Stimulated activated CD4-positive, alpha-beta T cell treated with anti-CD3 and anti-CD28 coated beads, TNF-alpha, amount 100 ng/mL, for 1 hour (primary cell): ENCODE measurements around the gene POGK.
"Not testable (repeated sequence)": the region's sequence is repeated elsewhere in the genome, so short reads cannot be mapped to it uniquely, and the experiment has no call there.

Source experiments
- DNase-seq, 3 donors: peaks; one replicate each; pipeline ENCODE4 v3.0.0-alpha.2; 2020; ENCODE audit warnings: low read depth in 3 of 3, low spot score in 1 of 3

POGK gene

GRCh38 chr1:166852918-166853317 lies 13.6 kb downstream of the POGK start:
- no peak for DNase-seq

DNA sequence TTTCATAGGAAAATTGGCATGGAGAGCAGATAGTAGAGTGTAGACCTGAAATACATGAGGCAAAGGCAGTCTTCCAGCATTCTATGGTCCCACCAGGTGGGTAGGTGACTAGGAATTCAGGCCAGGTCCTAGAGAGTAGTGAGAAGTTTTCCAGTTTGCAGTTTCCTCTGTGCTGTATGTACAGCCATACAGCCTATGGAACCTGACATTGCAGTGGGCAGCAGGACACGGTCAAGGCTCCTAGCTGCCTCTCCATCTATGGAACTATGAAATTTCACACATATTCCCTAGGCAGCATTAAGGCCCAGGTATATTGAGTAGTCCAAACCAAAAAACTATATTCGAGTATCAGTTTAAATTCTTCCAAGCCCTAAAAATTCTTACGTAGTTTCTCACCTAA lies 16.3 kb downstream of the POGK start:
- no peak for DNase-seq

DNA sequence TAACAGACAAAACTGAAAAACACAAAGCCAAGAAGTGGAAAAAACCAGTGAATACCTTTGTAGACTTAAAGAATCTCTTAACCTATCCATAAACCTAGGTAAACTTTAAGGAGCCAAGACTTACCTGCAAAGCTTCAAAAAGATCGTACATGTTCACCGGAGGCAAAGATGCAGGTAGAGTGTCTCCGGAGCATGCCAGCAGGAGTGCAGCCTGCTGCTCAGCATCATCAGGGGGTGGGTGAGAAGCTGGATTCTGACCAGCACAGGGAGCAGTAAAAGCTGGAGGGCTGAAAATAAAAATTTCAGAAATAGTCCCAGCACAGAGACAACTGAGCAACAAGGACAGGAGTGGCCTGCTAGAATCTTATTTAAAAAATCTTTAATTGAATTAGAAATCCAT lies 18.7 kb downstream of the POGK start:
- no peak for DNase-seq

GRCh38 chr1:166858726-166859419 lies 19.6 kb downstream of the POGK start:
- DNase-seq, result no peak

GRCh38 chr1:166859597-166859996 lies 20.3 kb downstream of the POGK start:
- DNase-seq, result no peak

GRCh38 chr1:166865926-166866325 lies 26.7 kb downstream of the POGK start:
- DNase-seq, result no peak

GRCh38 chr1:166868639-166869038 lies 29.4 kb downstream of the POGK start:
- DNase-seq, result no peak

- no peak for DNase-seq
These were observed 30.2 kb downstream of the POGK start for GRCh38 chr1:166869318-166870099.

DNA sequence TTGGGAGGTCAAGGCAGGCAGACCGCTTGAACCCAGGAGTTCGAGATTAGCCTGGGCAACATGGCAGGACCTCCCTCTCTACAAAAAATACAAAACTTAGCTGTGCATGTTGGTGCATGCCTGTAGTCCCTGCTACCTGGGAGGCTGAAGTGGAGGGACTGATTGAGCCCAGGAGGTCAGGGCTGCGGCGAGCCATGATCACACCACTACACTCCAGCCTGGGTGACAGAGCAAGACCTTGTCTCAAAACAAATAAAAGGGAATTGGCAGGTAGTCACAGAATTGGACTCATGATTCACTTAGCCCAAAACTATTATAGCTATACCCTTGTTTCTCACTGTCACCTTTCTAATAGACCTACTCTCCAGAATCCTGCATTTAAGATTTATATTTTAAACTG lies 31.3 kb downstream of the POGK start:
- no peak for DNase-seq

DNA sequence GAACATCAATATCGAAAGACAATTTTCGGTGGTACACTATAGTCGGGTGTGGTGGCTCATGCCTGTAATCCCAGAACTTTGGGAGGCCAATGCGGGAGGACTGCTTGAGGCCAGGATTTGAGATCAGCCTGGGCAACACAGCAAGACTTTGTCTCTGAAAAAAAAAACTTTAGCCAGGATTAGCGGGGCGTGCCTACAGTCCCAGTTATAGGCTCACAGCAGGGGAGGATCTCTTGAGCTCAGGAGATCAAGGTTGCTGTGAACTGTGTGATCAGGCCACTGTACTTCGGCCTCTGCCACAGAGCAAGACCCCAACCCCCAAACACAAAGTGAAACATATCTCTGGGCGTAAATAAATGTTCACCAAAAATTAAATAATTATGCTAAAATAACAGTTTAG lies 35.2 kb downstream of the POGK start:
- no peak for DNase-seq

GRCh38 chr1:166875302-166875733 lies 36.0 kb downstream of the POGK start:
- no peak for DNase-seq

DNA sequence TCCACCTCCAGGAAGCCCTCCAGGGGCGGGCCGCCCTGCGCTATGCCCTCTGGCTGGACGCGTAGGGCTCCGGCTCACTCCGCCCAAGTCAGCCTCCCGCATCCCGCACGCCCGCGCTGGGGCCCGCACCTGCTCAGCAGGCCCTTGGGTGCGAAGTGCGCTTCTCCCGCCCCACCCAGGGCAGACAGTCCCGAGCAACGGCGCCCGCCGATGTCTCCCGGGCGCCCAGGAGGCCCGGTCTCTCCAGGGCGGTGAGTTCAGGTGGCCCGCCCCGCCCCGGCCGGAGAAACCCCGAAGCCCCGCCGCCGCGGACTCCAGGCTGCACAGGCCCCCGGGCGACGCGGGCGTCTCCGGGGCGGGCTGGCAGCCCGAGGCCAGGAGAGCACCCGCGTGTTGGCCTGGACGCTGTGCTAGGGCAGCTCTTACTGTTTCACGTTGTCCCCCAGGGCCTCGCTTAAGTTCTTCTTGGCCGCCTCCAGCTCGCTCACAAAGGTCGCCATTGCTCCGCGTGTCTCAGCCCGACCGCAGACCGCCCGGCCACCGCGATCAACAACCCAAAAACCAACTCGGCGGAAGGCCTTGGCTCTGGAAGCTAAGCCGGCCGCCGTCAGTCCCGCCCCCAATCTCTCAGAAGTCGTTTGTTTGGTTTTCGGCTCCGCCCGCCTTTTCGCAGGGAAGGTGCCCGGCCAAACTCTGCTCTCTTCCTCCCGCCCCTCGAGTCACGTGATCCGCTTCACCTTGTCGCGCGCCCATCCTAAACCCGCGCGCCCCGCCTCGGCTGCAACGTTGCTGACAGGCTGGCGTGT lies 36.7 kb downstream of the POGK start, which contains the start of gene TADA1:
Gene TADA1 (minus strand): TSS at position 531 of the 806 bp plus-strand sequence. CDS start 31 bp downstream, at position 500.
- peak; percentile 92 to 94 (median 93) for DNase-seq

- no peak for DNase-seq
These were observed 37.2 kb downstream of the POGK start for GRCh38 chr1:166876540-166876838.

- not testable (repeated sequence) for DNase-seq
These were observed 39.1 kb downstream of the POGK start for GRCh38 chr1:166878173-166878917.

DNA sequence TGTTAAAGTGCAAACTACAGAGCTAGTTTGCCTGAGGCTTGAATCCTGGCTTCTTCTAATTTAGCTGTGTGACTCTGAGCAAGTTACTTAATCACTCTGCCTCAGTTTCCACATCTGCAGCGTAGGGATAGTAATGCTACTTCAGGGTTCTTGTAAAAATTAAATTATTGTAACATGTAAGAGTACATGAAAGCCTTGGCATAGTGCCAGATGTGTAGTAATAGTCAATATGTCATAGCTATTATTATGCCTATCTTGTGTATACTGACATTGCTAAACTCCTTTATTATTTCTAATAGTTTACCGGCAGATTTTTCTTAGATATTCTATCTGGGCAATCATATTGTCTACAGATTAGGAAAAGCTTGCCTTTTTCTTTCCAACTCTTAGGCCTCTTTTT lies 43.6 kb downstream of the POGK start:
- no peak for DNase-seq

GRCh38 chr1:166884040-166884642 lies 44.9 kb downstream of the POGK start:
- peak in 1 of 3 donors; percentile 7 for DNase-seq

GRCh38 chr1:166884971-166885370 lies 45.7 kb downstream of the POGK start:
- no peak for DNase-seq

DNA sequence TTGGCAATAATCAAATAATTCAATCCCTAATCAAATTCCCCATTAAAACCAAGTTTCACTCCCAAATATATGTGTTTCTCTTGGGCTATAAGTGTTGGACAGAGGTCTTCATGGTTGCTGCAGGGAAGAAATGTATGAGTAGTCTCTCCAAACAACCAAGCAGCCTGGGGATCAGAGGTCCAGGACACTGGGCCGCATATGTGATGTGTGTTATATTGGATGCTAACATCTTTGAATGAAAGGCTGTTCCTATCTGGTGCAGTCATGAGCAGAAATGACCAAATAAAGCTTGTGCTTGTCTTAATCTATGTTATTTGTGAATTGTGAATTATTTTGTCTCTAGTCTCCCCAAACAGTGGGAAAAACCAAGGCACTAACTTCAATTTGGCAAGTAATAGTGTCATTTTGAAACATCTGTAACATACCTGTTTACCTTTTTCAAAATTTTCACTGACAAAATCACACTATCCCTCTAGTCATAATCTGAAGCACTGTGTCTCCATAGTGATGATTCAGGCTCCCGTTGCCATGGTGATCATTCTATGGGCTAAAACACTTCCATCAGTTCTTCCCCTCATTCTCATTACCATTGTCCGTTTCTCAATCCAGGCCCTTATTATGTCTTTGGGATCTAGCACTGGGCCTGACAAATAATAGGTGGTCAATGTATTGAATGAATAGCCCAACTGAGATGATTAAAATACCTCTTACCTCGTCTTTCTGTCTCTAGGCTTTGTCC lies 49.3 kb downstream of the POGK start:
- DNase-seq, result no peak

DNA sequence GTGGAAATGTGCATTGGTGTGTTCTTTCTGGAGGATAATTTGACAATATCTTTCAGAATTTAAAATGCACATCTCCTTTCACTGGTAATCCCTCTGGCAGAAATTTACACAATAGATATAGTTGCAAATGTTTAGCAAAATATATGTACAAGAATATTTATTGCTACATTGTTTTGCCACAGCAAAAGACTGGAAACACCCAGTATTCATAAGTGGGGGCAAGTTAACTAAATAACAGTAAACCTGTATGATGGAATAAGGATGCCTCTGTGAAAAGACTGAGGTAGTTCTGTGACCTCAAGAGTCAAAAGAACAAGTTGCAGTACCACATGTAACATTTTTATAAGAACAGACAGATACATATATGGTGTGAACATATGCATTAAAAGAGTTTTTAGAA lies 50.5 kb downstream of the POGK start:
- DNase-seq, result no peak

- DNase-seq, result no peak
These were observed 56.5 kb downstream of the POGK start for GRCh38 chr1:166895766-166896165.
